GM12801 (cell line): Measurements from ENCODE around the gene VGLL1.

Experiments used
- TF ChIP-seq, protein P1 (sequence below): IDR thresholded peaks from one replicate; pipeline ENCODE4 v1.5.1; 2011; ENCODE audit warnings: control low read depth; ENCODE audit not compliant: insufficient read length; ENCODE audit errors: extremely low read depth

VGLL1 gene

DNA sequence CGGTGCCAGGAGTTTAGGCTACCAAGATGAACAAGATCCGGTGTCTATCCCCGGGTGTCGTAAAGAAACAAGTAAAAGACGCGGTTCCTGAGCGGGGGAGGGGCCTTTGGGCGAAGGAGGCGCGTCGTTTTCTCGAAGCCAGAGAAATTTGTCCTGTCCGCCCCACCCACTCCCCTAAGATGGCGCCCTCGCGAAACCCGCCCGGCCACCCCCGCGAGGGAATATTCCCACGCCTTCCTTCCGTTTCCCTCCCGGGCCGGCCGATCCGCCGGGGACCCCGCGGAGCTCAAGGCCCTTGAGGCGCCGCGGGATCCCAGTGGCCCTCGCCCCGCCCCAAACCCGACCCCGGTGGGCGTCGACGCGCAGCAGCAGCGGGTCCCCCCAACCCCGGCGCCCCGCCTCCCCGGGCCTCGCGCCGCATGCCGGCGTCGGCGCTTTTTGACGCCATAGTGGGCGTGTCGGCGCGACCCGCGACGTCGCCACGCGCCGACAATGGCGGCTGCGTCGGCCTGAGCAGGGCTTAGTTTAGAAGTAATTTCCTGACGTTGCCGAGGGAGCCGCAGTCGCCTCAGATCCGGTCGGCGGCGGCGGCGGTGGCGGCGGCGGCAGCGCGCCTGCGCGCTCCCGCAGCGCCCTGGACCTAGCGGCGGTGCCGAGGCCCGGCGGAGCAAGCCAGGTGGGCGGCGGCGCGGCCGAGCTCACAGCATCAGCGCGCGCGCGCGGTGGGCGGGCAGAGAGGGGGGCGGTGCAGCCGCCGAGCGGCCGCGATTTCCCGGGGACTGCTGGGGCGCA lies 35.1 kb upstream of the VGLL1 start:
- TF ChIP-seq, protein P1, sequence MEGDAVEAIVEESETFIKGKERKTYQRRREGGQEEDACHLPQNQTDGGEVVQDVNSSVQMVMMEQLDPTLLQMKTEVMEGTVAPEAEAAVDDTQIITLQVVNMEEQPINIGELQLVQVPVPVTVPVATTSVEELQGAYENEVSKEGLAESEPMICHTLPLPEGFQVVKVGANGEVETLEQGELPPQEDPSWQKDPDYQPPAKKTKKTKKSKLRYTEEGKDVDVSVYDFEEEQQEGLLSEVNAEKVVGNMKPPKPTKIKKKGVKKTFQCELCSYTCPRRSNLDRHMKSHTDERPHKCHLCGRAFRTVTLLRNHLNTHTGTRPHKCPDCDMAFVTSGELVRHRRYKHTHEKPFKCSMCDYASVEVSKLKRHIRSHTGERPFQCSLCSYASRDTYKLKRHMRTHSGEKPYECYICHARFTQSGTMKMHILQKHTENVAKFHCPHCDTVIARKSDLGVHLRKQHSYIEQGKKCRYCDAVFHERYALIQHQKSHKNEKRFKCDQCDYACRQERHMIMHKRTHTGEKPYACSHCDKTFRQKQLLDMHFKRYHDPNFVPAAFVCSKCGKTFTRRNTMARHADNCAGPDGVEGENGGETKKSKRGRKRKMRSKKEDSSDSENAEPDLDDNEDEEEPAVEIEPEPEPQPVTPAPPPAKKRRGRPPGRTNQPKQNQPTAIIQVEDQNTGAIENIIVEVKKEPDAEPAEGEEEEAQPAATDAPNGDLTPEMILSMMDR, result no peak

DNA sequence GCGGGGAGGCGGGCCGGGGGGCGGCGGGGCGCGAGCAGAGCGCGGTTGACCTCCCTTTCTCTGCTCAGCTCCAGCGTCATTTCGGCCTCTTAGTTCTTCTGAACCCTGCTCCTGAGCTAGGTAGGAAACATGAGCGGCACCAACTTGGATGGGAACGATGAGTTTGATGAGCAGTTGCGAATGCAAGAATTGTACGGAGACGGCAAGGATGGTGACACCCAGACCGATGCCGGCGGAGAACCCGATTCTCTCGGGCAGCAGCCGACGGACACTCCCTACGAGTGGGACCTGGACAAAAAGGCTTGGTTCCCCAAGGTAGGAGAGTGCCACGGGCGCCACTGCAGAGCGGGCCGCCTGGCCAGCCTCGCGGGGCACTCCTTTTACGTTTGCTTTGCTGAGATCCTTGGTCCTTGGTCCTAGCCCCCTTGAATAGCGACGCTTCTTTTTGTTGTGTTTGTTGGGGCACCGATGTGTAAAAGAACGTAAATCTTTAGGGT lies 34.4 kb upstream of the VGLL1 start, which contains the start of gene HTATSF1:
HTATSF1 (plus strand) TSS at position 37 of the 497 bp plus-strand sequence; CDS start at position 130, 93 bp downstream.
- TF ChIP-seq, protein P1, result no peak

DNA sequence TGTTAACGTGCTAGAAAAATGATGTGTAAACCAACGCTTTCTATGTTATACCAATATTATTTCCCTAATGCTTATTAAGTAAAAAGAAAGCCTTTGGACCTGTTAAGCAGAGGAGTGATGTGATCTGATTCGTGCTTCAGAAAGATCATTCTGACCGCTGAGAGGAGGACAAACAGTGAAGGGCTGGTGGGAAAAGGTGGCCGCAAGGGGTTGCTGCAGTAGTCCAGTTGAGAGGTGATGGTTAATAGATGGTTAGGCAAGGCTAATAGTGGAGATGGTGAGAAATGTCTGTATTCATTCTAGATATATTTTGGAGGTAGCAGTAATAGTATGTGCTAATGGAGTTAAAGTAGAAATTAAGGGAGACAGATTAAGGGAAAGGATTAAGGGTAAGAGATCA lies 12.9 kb upstream of the VGLL1 start:
- TF ChIP-seq, protein P1, result no peak

DNA sequence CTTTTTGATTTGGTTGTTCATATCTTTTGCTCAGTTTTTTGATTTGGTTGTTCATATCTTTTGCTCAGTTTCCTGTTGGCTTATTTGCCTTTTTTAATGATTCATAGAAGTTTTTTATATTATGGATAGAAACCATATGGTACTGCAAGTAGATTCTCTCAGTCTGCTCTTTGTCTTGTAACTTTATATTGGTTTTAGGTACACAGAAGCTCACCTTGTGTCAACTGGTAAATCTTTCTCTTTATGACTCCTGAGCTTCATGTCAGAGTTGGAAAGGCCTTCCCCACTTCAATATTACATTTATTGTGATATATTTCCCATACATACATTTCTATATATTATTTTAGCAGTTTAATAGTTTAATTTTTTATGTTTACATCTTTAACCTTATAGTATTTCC lies 8.2 kb upstream of the VGLL1 start:
- TF ChIP-seq, protein P1, result no peak

DNA sequence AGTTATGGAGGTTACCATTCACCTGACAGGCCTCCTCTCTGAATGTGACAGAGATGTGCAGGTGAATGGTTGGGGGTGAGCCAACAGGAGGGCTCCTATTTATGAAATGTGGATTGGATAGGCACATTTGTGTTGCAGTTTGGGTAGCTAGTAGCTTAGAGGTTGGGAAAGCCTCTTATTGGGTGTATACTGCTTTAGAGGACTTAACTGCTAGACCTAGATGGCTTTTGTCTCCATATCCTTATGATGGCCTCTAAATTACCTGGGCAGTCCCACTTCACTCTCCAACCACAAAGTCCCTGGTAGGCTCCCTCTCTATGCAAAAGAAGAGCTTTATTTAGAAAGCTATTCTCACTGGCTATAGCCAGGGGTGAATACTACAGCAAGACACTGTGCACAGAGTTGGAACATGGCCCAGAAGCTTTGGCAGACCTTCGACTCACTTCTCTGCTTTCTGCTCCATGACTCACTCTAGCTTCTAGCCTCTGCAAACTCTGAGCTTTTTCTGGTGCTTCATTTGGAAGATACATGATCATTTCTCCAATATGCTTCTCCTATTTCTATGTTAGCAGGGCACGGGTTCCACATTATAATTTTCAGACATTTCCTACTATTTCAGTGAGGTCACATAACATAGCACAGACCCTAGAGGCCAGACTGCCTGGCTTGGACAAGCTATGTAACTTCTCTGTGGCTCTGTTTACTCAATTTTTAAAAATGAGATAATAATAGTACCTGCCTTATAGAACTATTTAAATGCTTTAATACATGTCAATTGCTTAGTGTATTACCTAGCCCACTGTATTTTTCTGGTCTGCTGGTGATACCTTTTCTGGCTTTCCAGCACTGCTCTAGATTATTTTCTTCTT lies 6.0 kb upstream of the VGLL1 start:
- TF ChIP-seq, protein P1, result no peak

DNA sequence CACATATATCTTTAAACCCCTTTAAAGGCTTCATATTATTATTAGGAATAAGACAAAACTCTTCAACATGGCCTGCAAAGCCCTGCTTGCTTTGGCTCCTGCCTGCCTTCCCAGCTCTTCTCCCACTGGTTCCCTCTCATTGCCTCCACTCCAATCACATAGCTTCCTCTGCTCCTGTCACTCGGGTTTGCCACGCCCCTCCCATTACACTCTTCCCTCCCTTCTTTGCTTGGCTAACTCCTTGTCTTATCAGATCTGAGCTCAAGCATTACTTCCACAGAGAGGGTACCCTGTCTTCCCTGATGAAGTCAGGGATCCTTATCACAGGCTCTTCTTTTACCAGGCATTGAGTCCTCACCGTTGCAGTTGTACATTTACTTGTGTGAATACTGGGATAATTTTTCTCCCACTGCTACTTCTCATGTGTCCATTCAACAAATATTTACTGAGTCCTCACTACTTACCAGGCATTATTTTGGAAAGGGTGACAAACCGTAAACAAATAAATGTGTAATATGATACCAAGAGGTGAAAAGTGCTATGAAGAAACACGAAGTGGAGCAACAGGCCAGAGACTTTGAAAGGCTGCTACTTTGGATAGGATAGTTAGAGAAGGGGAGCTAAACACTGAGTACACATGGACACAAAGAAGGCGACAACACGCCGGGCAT lies 3.2 kb upstream of the VGLL1 start:
- TF ChIP-seq, protein P1, result no peak

DNA sequence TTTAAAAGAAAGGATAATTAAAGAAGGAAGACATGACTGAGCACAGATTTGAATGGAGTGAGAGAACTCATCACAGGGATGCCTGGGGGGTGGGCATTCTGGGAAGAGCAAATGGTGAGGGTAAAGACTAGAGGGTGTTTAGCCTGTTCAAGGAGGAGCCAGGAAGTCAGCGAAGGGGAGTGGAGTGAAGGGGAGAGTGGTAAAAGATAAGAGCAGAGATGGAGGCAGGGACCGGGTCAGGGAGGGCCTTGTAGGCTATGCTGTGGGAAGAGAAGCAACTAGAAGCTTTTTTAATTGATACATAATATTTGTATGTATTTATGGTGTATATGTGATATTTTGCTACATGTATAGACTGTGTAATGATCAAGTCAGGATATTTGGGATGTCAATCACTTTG lies 2.2 kb upstream of the VGLL1 start:
- TF ChIP-seq, protein P1, result no peak
